A673 (cell line): ENCODE measurements around the gene CENPX. TPM values are rescaled to one million over a fixed set of nuclear protein-coding genes. Genes with fewer than 3 reads are reported as not detected.
A peak's percentile ranks its signal among the peaks of the same experiment; 100 is the strongest.

Experiments
- BruUV-seq: library from RNA; stranded (reverse); fragments of 400-500 nt; replicated peaks from 2 replicates; lab custom pipeline; 2021; lab: Mats Ljungman, UMichigan
- CTCF ChIA-PET: fragments of 300-600 bp; sonication (Branson Sonifier 250); formaldehyde crosslinking; loops from one replicate; lab custom pipeline; 2022; ENCODE audit warnings: antibody characterized with exemption; lab: Charles Lee
- POLR2A ChIA-PET: fragments of 300-600 bp; sonication (Branson Sonifier 250); formaldehyde crosslinking; loops from one replicate; lab custom pipeline; 2022; ENCODE audit warnings: antibody characterized with exemption; ENCODE audit not compliant: low non-redundant PET; lab: Charles Lee
- DNase-seq: peaks from one replicate; pipeline ENCODE4 v3.0.0-alpha.2; 2015; ENCODE audit warnings: low spot score
- H3K27ac ChIP-seq: fragments of 200-600 bp; sonication (generic); 2 replicates; pipeline ENCODE4 v1.5.1; 2016; ENCODE audit warnings: mixed run types, low read depth, mild to moderate bottlenecking, mixed read lengths, antibody characterized with exemption, low read length; ENCODE audit not compliant: poor library complexity, severe bottlenecking
- H3K27me3 ChIP-seq: fragments of 200-600 bp; sonication (generic); replicated peaks from 2 replicates; pipeline ENCODE4 v1.6.1; 2017; ENCODE audit warnings: mixed run types, low read depth, mild to moderate bottlenecking, mixed read lengths, antibody characterized with exemption, low read length; ENCODE audit not compliant: insufficient read depth, poor library complexity
- H3K36me3 ChIP-seq: fragments of 200-600 bp; sonication (generic); 2 replicates; pipeline ENCODE4 v1.6.1; 2016; ENCODE audit warnings: mixed run types, mild to moderate bottlenecking, mixed read lengths, antibody characterized with exemption, low read length; ENCODE audit not compliant: insufficient read depth, poor library complexity, severe bottlenecking
- H3K4me1 ChIP-seq: fragments of 200-600 bp; sonication (generic); 2 replicates; pipeline ENCODE4 v1.6.1; 2017; ENCODE audit warnings: mixed run types, mild to moderate bottlenecking, mixed read lengths, antibody characterized with exemption, low read length; ENCODE audit not compliant: insufficient read depth, poor library complexity, severe bottlenecking
- H3K4me3 ChIP-seq: fragments of 200-600 bp; sonication (generic); 2 replicates; pipeline ENCODE4 v1.5.1; 2016; ENCODE audit warnings: low read depth, mixed run types, mild to moderate bottlenecking, mixed read lengths, low read length; ENCODE audit not compliant: poor library complexity, severe bottlenecking
- H3K9me3 ChIP-seq: fragments of 200-600 bp; sonication (generic); 2 replicates; pipeline ENCODE4 v1.6.1; 2016; ENCODE audit warnings: mixed run types, low read depth, mild to moderate bottlenecking, mixed read lengths, antibody characterized with exemption, low read length; ENCODE audit not compliant: poor library complexity, severe bottlenecking
- EZH2 ChIP-seq: fragments of 200-600 bp; sonication (generic); IDR thresholded peaks from 2 replicates; pipeline ENCODE4 v1.6.1; 2017; ENCODE audit warnings: borderline replicate concordance, low read depth, mild to moderate bottlenecking, mixed read lengths, antibody characterized with exemption, low read length; ENCODE audit not compliant: poor library complexity, severe bottlenecking
- intact Hi-C: fragments of 100-400 bp; cut with micrococcal nuclease; formaldehyde crosslinking; loops from one replicate; pipeline ENCODE4 v1.10.0; 2022; ENCODE audit not compliant: unreplicated experiment
- total RNA-seq: library from RNA; stranded (reverse); gene quantifications from 2 replicates; pipeline ENCODE4 v1.2.3, GENCODE V29; 2021
- TF ChIP-seq, protein P1 (sequence below): fragments of 300-800, 200-600 bp; sonication (generic); conservative IDR thresholded peaks from 2 replicates; pipeline ENCODE4 v1.5.1; 2017; ENCODE audit warnings: low read depth, mild to moderate bottlenecking, antibody characterized with exemption, low read length, moderate library complexity, mixed read lengths

CENPX gene
- total RNA-seq, 1 experiment from 2014 or later, result 165 TPM

GRCh38 chr17:82005701-82006348, 16.9 kb downstream of the CENPX start:
- TF ChIP-seq, protein P1, sequence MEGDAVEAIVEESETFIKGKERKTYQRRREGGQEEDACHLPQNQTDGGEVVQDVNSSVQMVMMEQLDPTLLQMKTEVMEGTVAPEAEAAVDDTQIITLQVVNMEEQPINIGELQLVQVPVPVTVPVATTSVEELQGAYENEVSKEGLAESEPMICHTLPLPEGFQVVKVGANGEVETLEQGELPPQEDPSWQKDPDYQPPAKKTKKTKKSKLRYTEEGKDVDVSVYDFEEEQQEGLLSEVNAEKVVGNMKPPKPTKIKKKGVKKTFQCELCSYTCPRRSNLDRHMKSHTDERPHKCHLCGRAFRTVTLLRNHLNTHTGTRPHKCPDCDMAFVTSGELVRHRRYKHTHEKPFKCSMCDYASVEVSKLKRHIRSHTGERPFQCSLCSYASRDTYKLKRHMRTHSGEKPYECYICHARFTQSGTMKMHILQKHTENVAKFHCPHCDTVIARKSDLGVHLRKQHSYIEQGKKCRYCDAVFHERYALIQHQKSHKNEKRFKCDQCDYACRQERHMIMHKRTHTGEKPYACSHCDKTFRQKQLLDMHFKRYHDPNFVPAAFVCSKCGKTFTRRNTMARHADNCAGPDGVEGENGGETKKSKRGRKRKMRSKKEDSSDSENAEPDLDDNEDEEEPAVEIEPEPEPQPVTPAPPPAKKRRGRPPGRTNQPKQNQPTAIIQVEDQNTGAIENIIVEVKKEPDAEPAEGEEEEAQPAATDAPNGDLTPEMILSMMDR, result no peak
- Histone ChIP-seq H3K36me3 (no peaks in the 10 kb centered on the region), H3K4me1 (peaks cover 9% of the 10 kb centered on the region), H3K27ac (no peak overlapping the region), H3K4me3 (no peak overlapping the region), H3K27me3 (no peaks in the 10 kb centered on the region), H3K9me3 (no peaks in the 10 kb centered on the region)
- intact Hi-C loops, result no loop called here
- no TSS peak for BruUV-seq
- no peak for DNase-seq
- POLR2A ChIA-PET, result no interaction called here
- CTCF ChIA-PET, result no interaction called here

- Histone ChIP-seq H3K4me3 (no peak overlapping the region), H3K9me3 (no peaks in the 10 kb centered on the region), H3K4me1 (peaks cover 9% of the 10 kb centered on the region), H3K36me3 (no peaks in the 10 kb centered on the region), H3K27me3 (no peaks in the 10 kb centered on the region), H3K27ac (no peak overlapping the region)
- CTCF ChIA-PET, result interaction anchor here (0.5 kb wide), 1 partner anchor 49 kb away, joined by 7 read pairs; no protein-coding TSS in a partner anchor
- DNase-seq, result no peak
- BruUV-seq, result no TSS peak
- POLR2A ChIA-PET, result no interaction called here
- TF ChIP-seq EZH2, result no peak
- TF ChIP-seq, protein P1, result no peak
- intact Hi-C loops, result no loop called here
Observed at GRCh38 chr17:82004517-82005455, 17.9 kb downstream of the CENPX start.

- H3K27me3 ChIP-seq, result no peaks in the 10 kb centered on the region
- DNase-seq, result peak; percentile 76
- no TSS peak for BruUV-seq
- CTCF ChIA-PET, result interaction anchor here (0.6 to 0.7 kb wide), 2 partner anchors 16 to 29 kb away, joined by 3 to 6 read pairs; no protein-coding TSS in a partner anchor
- intact Hi-C loops, result no loop called here
- no peak overlapping the region for H3K27ac ChIP-seq
- H3K9me3 ChIP-seq, result no peaks in the 10 kb centered on the region
- no peaks in the 10 kb centered on the region for H3K36me3 ChIP-seq
- no peak overlapping the region for H3K4me3 ChIP-seq
- H3K4me1 ChIP-seq, result peaks cover 9% of the 10 kb centered on the region
- POLR2A ChIA-PET, result interaction anchor here (0.6 kb wide), 1 partner anchor 428 kb away, joined by 4 read pairs; no protein-coding TSS in a partner anchor
- TF ChIP-seq EZH2, result no peak
- TF ChIP-seq, protein P1, result no peak
Observed at GRCh38 chr17:82003411-82004381, 19.0 kb downstream of the CENPX start.
